ENCODE results near the gene TBC1D1. TPM values are rescaled to one million over a fixed set of nuclear protein-coding genes. Genes with fewer than 3 reads are reported as not detected.

Gene TBC1D1
- total RNA-seq, 1 donor from 2014 or later, result 92.7 TPM

- no peak for DNase-seq (ENCODE audit: low spot score)
- no peak overlapping the region for H3K4me3 Mint-ChIP-seq (ENCODE audit: unreplicated experiment)
- no peak for TF ChIP-seq CTCF (IDR thresholded peaks at IDR 0.05)
- H3K27me3 Mint-ChIP-seq (ENCODE audit: low read depth), result no peaks in the 10 kb centered on the region
- H3K4me1 Mint-ChIP-seq (ENCODE audit: low read depth), result peaks cover 51% of the 10 kb centered on the region
- H3K9me3 Mint-ChIP-seq (ENCODE audit: low read depth), result no peaks in the 10 kb centered on the region
- peaks cover 27% of the 10 kb centered on the region for H3K36me3 Mint-ChIP-seq (ENCODE audit: low read depth)
- H3K27ac Mint-ChIP-seq (ENCODE audit: unreplicated experiment), result peak overlapping the region; percentile 96
Measured at GRCh38 chr4:38132843-38133662, 242.2 kb downstream of the TBC1D1 start.

GRCh38 chr4:38133711-38134480, 243.0 kb downstream of the TBC1D1 start:
- no peak for TF ChIP-seq CTCF (IDR thresholded peaks at IDR 0.05)
- peaks cover 44% of the 10 kb centered on the region for H3K4me1 Mint-ChIP-seq (ENCODE audit: low read depth)
- H3K9me3 Mint-ChIP-seq (ENCODE audit: low read depth), result no peaks in the 10 kb centered on the region
- H3K27me3 Mint-ChIP-seq (ENCODE audit: low read depth), result no peaks in the 10 kb centered on the region
- H3K36me3 Mint-ChIP-seq (ENCODE audit: low read depth), result peaks cover 30% of the 10 kb centered on the region
- H3K27ac Mint-ChIP-seq (ENCODE audit: unreplicated experiment), result peak overlapping the region; percentile 9
- no peak for DNase-seq (ENCODE audit: low spot score)
- H3K4me3 Mint-ChIP-seq (ENCODE audit: unreplicated experiment), result no peak overlapping the region

- no peak overlapping the region for H3K4me3 Mint-ChIP-seq (ENCODE audit: unreplicated experiment)
- H3K9me3 Mint-ChIP-seq (ENCODE audit: low read depth), result no peaks in the 10 kb centered on the region
- no peak for DNase-seq (ENCODE audit: low spot score)
- H3K27ac Mint-ChIP-seq (ENCODE audit: unreplicated experiment), result no peak overlapping the region
- TF ChIP-seq CTCF (IDR thresholded peaks at IDR 0.05), result no peak
- peaks cover 39% of the 10 kb centered on the region for H3K4me1 Mint-ChIP-seq (ENCODE audit: low read depth)
- peaks cover 40% of the 10 kb centered on the region for H3K36me3 Mint-ChIP-seq (ENCODE audit: low read depth)
- no peaks in the 10 kb centered on the region for H3K27me3 Mint-ChIP-seq (ENCODE audit: low read depth)
Measured at GRCh38 chr4:38135201-38135600, 244.3 kb downstream of the TBC1D1 start.

DNA sequence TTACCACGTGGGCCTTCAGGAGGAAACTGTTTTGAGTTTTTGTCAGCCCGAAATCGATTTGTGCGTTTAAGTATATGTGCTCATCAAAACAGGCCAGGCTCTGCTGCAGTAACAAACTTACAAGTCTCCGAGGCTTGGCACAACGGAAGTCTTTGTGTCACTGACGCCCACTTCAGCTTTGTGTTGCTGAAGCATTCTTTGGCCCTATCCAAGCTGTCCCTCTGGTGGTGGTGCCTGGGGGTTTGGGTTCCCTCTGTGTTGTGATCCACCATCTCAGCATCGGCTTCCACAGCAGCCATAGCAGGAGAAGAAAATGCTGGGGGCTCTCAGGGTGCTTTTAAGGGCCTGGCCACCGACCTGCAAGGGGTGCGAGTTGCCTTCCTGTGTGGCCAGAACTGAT, 245.7 kb downstream of the TBC1D1 start:
- H3K9me3 Mint-ChIP-seq (ENCODE audit: low read depth), result no peaks in the 10 kb centered on the region
- H3K4me1 Mint-ChIP-seq (ENCODE audit: low read depth), result peaks cover 28% of the 10 kb centered on the region
- H3K27me3 Mint-ChIP-seq (ENCODE audit: low read depth), result no peaks in the 10 kb centered on the region
- TF ChIP-seq CTCF (IDR thresholded peaks at IDR 0.05), result no peak
- H3K27ac Mint-ChIP-seq (ENCODE audit: unreplicated experiment), result no peak overlapping the region
- no peak overlapping the region for H3K4me3 Mint-ChIP-seq (ENCODE audit: unreplicated experiment)
- no peak for DNase-seq (ENCODE audit: low spot score)
- peaks cover 42% of the 10 kb centered on the region for H3K36me3 Mint-ChIP-seq (ENCODE audit: low read depth)

GRCh38 chr4:38137080-38137479, 246.2 kb downstream of the TBC1D1 start:
- Mint-ChIP-seq H3K4me3 (ENCODE audit: unreplicated experiment) (no peak overlapping the region), H3K27me3 (ENCODE audit: low read depth) (no peaks in the 10 kb centered on the region), H3K4me1 (ENCODE audit: low read depth) (peaks cover 24% of the 10 kb centered on the region), H3K27ac (ENCODE audit: unreplicated experiment) (no peak overlapping the region), H3K36me3 (ENCODE audit: low read depth) (peaks cover 42% of the 10 kb centered on the region), H3K9me3 (ENCODE audit: low read depth) (no peaks in the 10 kb centered on the region)
- DNase-seq (ENCODE audit: low spot score), result no peak
- no peak for TF ChIP-seq CTCF (IDR thresholded peaks at IDR 0.05)
